HL-60 (cell line): Measurements from ENCODE around the gene STX18.

Experiments used
- DNase-seq, 2 experiments: peaks; one replicate each; pipeline ENCODE4 v3.0.0-alpha.2; 2010 to 2020; ENCODE audit warnings: low read depth in 1 of 2, low spot score in 1 of 2
- H3K27ac ChIP-seq: fragments of 250-450 bp; sonication (Bioruptor Pico); replicated peaks from 2 replicates; pipeline ENCODE4 v1.5.1; 2020; ENCODE audit warnings: mild to moderate bottlenecking, moderate library complexity
- H3K27me3 ChIP-seq: fragments of 250-450 bp; sonication (Bioruptor Pico); 2 replicates; pipeline ENCODE4 v1.5.1; 2021; ENCODE audit warnings: mild to moderate bottlenecking, moderate library complexity; ENCODE audit not compliant: insufficient read depth, poor library complexity, severe bottlenecking
- H3K4me3 ChIP-seq: replicated peaks from 2 replicates; pipeline ENCODE4 v1.5.1; 2011; ENCODE audit warnings: mild to moderate bottlenecking, control low read depth, low read length; ENCODE audit not compliant: insufficient read depth
- CTCF ChIP-seq: IDR thresholded peaks from one replicate; pipeline ENCODE4 v1.5.1; 2011; ENCODE audit warnings: low read length, control low read depth, inconsistent platforms; ENCODE audit not compliant: insufficient read depth
- GABPA ChIP-seq: IDR thresholded peaks from 2 replicates; pipeline ENCODE4 v1.6.1; 2012; ENCODE audit warnings: low read depth
- POLR2AphosphoS5 ChIP-seq: IDR thresholded peaks from 2 replicates; pipeline ENCODE4 v1.6.1; 2012; ENCODE audit warnings: low read depth
- SPI1 ChIP-seq: IDR thresholded peaks from 2 replicates; pipeline ENCODE4 v1.6.1; 2012; ENCODE audit warnings: low read depth, mild to moderate bottlenecking, borderline replicate concordance
- TF ChIP-seq, protein P1 (sequence below): IDR thresholded peaks from 2 replicates; pipeline ENCODE4 v1.6.1; 2012; ENCODE audit warnings: low read depth; ENCODE audit not compliant: insufficient replicate concordance

Gene STX18

GRCh38 chr4:4436244-4436823, 105.5 kb downstream of the STX18 start:
- TF ChIP-seq, protein P1, sequence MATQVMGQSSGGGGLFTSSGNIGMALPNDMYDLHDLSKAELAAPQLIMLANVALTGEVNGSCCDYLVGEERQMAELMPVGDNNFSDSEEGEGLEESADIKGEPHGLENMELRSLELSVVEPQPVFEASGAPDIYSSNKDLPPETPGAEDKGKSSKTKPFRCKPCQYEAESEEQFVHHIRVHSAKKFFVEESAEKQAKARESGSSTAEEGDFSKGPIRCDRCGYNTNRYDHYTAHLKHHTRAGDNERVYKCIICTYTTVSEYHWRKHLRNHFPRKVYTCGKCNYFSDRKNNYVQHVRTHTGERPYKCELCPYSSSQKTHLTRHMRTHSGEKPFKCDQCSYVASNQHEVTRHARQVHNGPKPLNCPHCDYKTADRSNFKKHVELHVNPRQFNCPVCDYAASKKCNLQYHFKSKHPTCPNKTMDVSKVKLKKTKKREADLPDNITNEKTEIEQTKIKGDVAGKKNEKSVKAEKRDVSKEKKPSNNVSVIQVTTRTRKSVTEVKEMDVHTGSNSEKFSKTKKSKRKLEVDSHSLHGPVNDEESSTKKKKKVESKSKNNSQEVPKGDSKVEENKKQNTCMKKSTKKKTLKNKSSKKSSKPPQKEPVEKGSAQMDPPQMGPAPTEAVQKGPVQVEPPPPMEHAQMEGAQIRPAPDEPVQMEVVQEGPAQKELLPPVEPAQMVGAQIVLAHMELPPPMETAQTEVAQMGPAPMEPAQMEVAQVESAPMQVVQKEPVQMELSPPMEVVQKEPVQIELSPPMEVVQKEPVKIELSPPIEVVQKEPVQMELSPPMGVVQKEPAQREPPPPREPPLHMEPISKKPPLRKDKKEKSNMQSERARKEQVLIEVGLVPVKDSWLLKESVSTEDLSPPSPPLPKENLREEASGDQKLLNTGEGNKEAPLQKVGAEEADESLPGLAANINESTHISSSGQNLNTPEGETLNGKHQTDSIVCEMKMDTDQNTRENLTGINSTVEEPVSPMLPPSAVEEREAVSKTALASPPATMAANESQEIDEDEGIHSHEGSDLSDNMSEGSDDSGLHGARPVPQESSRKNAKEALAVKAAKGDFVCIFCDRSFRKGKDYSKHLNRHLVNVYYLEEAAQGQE: no peak
- TF ChIP-seq CTCF: no peak
- TF ChIP-seq GABPA: no peak
- no peak for TF ChIP-seq SPI1
- TF ChIP-seq POLR2AphosphoS5: no peak
- Histone ChIP-seq H3K27ac (no peak overlapping the region), H3K27me3 (no peaks in the 10 kb centered on the region), H3K4me3 (no peak overlapping the region)
- DNase-seq: no peak

DNA sequence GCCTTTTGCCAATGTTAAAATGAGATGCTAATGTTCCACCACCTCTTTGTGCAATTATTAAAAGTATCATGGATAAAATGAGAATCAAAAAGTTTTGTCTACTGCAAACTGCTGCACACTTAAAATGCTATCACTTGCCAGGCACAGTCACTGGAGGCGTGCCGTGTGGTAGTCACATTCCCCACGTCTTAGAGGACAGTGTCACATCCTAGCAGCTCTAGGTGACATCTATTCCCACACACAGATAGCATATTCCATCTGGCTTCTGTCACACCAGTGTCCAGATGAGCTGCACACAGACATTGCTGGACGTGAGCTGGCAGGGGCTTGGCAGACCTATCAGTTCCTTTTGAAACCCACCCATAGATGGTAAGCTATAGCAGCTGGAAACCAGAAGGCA, 107.9 kb downstream of the STX18 start:
- TF ChIP-seq, protein P1: no peak
- no peak for TF ChIP-seq GABPA
- no peak for TF ChIP-seq SPI1
- no peak for TF ChIP-seq CTCF
- TF ChIP-seq POLR2AphosphoS5: no peak
- DNase-seq: no peak
- Histone ChIP-seq H3K27ac (no peak overlapping the region), H3K4me3 (no peak overlapping the region), H3K27me3 (no peaks in the 10 kb centered on the region)

GRCh38 chr4:4432341-4433125, 109.3 kb downstream of the STX18 start:
- TF ChIP-seq GABPA (no peak), SPI1 (no peak), CTCF (no peak), POLR2AphosphoS5 (no peak)
- TF ChIP-seq, protein P1: no peak
- Histone ChIP-seq H3K27ac (no peak overlapping the region), H3K4me3 (no peak overlapping the region), H3K27me3 (no peaks in the 10 kb centered on the region)
- DNase-seq: no peak
